ENCODE results near the gene FAM13A.
"Not testable (repeated sequence)": the region's sequence is repeated elsewhere in the genome, so short reads cannot be mapped to it uniquely, and the experiment has no call there.

FAM13A gene

DNA sequence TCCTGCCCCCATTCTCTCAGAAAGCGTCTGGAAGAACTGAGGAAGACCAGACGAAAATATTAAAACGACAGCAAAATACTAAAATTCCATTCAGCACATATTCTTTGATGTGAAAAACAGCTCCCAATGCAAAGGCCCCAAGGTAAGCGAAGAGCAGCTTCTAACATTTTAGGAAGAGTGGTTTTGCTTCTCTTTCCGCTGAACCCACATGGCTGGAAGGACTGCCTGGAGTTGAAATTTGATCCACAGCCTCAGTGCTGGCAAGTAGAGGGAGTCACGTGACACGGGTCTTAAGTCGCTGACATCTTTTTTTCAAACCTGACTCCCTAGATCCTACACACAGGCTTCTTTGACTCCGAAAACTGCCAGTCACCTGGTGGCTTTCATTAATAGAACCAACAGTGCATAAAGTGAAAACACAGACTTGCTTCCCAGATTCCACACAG lies at the start of gene FAM13A:
Gene FAM13A (minus strand): TSS at position 233 of the 446 bp plus-strand sequence. CDS start 221 bp downstream, at position 12.
- no peak for DNase-seq (ENCODE audit: low read depth in 2 of 2)

- DNase-seq (ENCODE audit: low read depth in 2 of 2): no peak
These were observed 48.7 kb upstream of the FAM13A start for GRCh38 chr4:89105726-89106125.

GRCh38 chr4:89101256-89102161 lies 44.5 kb upstream of the FAM13A start:
- no peak for DNase-seq (ENCODE audit: low read depth in 2 of 2)

DNA sequence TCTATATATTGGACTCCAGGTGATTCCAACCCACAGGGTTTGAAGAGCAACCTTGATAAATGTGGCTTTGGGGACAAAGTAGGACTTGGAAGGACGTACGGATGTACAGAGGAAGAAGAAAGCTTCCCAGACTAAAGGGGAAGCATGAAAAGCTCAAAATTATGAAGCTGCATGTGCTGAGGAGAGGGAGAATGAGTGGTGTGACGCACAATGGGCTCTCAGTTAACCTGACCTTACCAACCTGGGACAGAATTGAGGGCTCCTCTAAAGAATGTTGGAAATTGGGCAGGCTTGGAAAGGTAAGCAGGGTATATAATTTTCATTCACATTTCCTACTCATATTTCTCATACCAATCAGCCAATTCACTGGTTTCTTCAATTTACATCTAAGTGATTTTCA lies 43.9 kb upstream of the FAM13A start:
- DNase-seq (ENCODE audit: low read depth in 2 of 2): no peak

DNA sequence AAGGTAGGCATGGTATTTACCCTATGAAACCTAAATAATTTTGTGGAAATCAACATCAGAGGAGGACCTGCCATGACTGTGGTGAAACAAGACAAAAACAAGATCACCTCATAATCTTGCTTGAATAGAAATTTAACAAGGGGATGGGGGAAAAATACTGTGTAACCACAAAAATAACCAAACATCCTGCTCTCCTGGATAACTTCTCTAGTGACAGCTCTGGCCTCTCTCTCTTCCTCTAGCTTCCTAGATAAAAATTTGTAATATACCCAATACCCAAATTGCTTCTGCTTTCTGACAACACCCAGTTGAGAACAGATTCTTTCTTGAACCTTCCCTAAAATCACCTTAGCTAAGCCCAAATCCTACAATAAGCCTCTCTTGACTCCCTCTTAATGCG lies 42.5 kb upstream of the FAM13A start:
- DNase-seq (ENCODE audit: low read depth in 2 of 2): no peak

GRCh38 chr4:89099034-89099433 lies 42.0 kb upstream of the FAM13A start:
- no peak for DNase-seq (ENCODE audit: low read depth in 2 of 2)

GRCh38 chr4:89078300-89078699 lies 21.3 kb upstream of the FAM13A start:
- no peak for DNase-seq (ENCODE audit: low read depth in 2 of 2)

DNA sequence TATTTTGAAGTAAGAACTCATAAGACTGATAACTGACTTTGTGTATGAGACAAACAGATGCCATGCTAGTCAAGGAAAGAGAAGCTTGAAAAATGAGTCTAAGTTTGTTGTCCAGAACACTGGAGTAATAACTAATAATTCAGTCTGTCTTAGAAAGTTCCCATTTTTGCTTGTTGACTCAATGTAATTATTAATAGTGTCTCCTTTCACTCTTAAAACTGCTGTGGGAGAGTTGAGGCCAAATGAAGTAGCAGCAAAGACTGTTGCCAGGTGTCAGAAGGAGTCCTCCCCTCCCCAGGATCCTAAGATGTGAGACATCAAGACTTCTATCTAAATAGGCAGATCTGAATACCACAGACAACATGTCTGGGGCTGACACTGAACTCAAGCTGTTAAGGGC lies 20.8 kb upstream of the FAM13A start:
- no peak for DNase-seq (ENCODE audit: low read depth in 2 of 2)

DNA sequence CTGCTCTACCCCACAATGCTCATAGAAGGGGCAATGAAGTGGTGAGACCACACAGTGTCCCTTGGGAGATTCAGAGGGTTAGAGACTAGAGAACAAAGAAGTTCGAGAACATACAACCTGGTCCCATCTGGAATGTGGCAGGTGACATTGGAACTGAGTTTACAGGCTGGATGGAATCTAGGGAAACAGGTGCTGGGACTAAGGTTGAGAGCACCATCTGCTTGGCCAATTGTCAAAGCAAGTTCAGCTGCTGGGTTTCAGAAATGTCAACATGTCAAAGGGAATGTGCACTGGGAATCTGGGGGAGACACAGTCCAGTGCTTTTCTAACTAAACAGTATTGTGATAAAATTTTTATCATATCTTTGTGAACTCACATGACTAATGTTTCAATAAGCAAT lies 15.9 kb upstream of the FAM13A start:
- DNase-seq (ENCODE audit: low read depth in 2 of 2): no peak

DNA sequence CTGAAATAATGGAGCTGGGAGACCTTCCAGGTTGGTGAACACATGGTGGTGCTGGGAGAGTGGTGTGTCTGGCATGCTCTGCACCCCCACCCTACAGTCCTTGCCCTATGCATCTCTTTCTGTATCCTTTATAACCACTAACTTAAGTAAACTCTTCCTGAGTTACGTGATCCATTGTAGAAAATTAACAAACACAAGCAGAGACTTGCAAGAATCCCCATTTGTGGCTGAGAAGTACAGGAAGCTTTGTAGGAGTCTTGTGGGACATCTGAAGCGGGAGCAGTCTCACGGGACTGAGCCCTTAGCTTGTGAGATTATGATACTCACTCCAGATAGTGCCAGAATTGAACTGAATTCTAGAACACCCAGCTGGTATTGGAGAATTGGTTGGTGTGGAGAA lies 14.3 kb upstream of the FAM13A start:
- no peak for DNase-seq (ENCODE audit: low read depth in 2 of 2)

GRCh38 chr4:89070041-89070440 lies 13.1 kb upstream of the FAM13A start:
- no peak for DNase-seq (ENCODE audit: low read depth in 2 of 2)

DNA sequence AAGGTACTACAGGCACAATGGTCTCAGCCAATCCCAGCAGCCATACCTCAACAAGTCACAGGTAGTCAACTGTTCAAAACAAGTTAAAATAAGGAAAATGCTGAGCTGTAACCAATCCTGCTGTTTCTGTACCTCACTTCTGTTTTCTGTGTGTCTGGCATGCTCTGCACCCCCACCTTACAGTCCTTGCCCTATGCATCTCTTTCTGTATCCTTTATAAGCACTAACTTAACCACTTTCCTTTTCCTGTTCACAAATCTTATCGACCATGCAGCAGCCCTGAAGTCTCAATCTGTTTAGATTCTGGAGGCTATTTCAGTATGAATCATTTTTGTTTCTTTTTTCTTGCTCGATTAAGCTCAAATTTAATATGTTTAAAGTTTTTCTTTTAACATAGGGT lies 12.5 kb upstream of the FAM13A start:
- no peak for DNase-seq (ENCODE audit: low read depth in 2 of 2)

- no peak for DNase-seq (ENCODE audit: low read depth in 2 of 2)
These were observed 10.4 kb upstream of the FAM13A start for GRCh38 chr4:89067417-89067816.

DNA sequence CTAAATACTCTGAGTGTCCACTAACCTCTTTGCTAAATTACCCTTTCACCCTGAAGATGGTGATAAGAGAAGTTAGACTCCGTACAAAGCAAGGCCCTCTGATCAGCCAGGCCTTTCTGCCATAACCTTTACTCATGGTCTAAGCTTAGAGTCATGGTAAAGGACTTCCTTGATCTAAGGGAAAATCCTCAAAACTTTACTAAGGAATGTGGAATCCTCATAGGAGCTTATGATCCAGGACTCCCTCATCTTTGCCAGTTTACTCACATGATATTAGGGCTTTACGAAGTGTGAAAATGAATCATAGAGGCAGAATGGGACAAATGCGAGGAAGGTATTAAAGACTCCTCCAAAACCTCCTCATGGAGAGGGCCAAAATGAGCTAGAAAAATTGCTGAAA lies 7.9 kb upstream of the FAM13A start:
- no peak for DNase-seq (ENCODE audit: low read depth in 2 of 2)

DNA sequence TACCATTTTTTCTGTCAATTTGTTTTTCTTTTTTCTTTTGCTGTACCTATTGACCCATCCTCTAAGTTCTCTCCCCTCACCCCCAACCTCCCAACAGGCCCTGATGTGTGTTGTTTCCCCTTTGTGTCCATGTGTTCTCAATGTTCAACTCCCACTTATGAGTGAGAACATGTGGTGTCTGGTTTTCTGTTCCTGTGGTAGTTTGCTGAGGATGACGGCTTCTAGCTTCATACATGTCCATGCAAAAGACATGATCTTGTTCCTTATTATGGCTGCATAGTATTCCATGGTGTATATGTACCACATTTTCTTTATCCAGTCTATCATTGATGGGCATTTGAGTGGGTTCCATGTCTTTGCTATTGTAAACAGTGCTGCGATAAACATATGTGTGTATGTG lies 859 bp upstream of the FAM13A start:
- not testable (repeated sequence) for DNase-seq (ENCODE audit: low read depth in 2 of 2)

- no peak for DNase-seq (ENCODE audit: low read depth in 2 of 2)
These were observed 563 bp downstream of the FAM13A start for GRCh38 chr4:89056292-89056952.

DNA sequence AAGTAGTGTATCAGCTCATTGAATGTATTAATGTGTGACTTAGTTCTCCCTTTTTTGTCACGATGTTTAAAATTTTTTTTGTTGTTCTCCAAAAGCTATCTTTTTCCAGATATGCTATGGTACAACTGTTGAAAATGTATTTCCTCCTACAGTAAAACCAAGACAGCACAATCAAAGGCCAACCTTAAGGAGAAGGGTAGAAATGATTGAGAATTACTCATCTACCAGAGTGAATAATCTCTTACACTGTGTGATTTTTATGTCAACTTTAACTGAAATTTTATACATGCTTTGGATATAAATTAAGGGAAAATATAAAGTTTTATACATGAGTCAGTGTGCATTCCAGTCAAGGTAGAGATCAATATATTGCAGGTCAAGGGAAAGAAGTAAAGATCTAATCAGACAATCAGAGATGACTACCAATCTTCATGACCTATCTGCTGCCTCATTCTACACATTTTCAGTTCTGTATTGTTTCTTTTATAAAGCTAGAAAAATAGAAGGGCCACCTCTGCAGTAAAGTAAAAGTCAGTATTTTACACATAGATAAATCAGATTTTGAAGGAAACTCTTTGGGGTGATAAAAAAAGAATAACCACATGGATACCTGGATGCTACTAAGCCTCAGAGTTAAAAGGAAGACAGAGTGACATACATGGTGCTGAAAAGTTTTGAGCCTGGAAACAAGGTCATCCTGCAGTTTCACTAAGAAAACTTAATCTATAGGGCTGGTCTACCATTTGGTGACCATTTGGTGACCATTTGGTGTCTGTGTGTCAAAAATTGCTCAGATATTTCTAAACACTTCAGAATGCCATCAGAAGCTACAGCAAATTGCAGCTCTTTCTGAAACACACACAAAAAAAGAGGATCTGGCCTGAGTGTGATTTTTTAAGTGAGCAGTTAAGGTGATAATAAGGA lies 1.6 kb downstream of the FAM13A start:
- no peak for DNase-seq (ENCODE audit: low read depth in 2 of 2)

DNA sequence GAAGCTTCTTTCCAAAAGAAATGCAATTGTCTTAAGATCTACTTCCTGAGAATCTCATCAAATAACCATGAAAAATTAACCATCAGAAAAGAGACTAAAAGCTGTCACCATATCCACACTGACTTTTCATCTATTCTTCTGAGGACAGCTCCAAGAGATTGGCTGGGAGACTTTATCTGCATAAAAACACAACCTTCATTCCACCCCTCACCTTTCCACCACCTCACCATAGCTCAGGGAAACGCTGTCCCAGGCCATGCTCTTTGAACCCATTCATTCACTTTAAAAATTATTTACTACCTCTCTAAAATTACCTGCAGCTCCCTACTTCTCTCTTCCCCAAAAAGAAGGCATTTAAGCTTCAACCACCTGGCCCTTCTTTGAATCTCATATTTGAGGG lies 2.4 kb downstream of the FAM13A start:
- DNase-seq (ENCODE audit: low read depth in 2 of 2): no peak

- no peak for DNase-seq (ENCODE audit: low read depth in 2 of 2)
These were observed 7.1 kb downstream of the FAM13A start for GRCh38 chr4:89049853-89050252.

GRCh38 chr4:89048906-89049601 lies 7.9 kb downstream of the FAM13A start:
- DNase-seq (ENCODE audit: low read depth in 2 of 2): no peak

- no peak for DNase-seq (ENCODE audit: low read depth in 2 of 2)
These were observed 12.7 kb downstream of the FAM13A start for GRCh38 chr4:89044147-89044900.

All from stimulated activated CD8-positive, alpha-beta memory T cell treated with anti-CD3 and anti-CD28 coated beads, Interleukin-2, amount 100 ng/mL, for 1 hour (primary cell).